Thoracic aorta (tissue), 2 donors: ENCODE measurements around the gene MROH8. TPM values are rescaled to one million over a fixed set of nuclear protein-coding genes. Genes with fewer than 3 reads are reported as not detected.

Experiments
- ATAC-seq: fragments of 150-250 bp; one replicate; pipeline ENCODE4 v1.8.0; 2017; ENCODE audit warnings: low read depth; ENCODE audit not compliant: insufficient number of reproducible peaks, low FRiP score
- DNase-seq: peaks from one replicate; pipeline ENCODE4 v3.0.0-alpha.2; 2020; ENCODE audit warnings: low spot score
- H3K27ac ChIP-seq, 2 donors: fragments of 200-600 bp; sonication (generic); 1 replicate in 1 of 2; 2 replicates in 1 of 2; pipeline ENCODE4 v1.5.1; 2016; ENCODE audit warnings: mild to moderate bottlenecking in 2 of 2, moderate library complexity in 2 of 2
- H3K27me3 ChIP-seq: fragments of 200-600 bp; sonication (generic); replicated peaks from 2 replicates; pipeline ENCODE4 v1.6.0; 2016; ENCODE audit warnings: mild to moderate bottlenecking; ENCODE audit not compliant: insufficient read depth
- H3K36me3 ChIP-seq: fragments of 200-600 bp; sonication (generic); one replicate; pipeline ENCODE4 v1.5.1; 2016
- H3K4me1 ChIP-seq, 2 donors: fragments of 200-600 bp; sonication (generic); 1 replicate in 1 of 2; 2 replicates in 1 of 2; pipeline versions ENCODE4 v1.5.1 to v1.6.0; 2016; ENCODE audit warnings: low read depth in 2 of 2, mild to moderate bottlenecking in 1 of 2; ENCODE audit not compliant: control insufficient read depth in 1 of 2
- H3K4me3 ChIP-seq: fragments of 200-600 bp; sonication (generic); 2 replicates; pipeline ENCODE4 v1.5.1; 2016; ENCODE audit warnings: mild to moderate bottlenecking
- H3K9me3 ChIP-seq: fragments of 200-600 bp; sonication (generic); 2 replicates; pipeline ENCODE4 v1.5.1; 2016
- total RNA-seq, 2 donors: library from RNA; depleted of rRNA; stranded (reverse); fragments of >200 nt; gene quantifications; one replicate each; pipeline versions ENCODE4 v1.1.0 to v1.2.3, GENCODE V29; 2016
- TF ChIP-seq, protein P1 (sequence below): fragments of 200-600 bp; sonication (generic); IDR thresholded peaks from one replicate; pipeline ENCODE4 v1.5.1; 2019; ENCODE audit warnings: antibody characterized with exemption

MROH8 gene
- total RNA-seq = 10 to 100 TPM in 1 of 2 donors, 1 to 10 TPM in 1; 1.6 to 12.7 TPM

DNA sequence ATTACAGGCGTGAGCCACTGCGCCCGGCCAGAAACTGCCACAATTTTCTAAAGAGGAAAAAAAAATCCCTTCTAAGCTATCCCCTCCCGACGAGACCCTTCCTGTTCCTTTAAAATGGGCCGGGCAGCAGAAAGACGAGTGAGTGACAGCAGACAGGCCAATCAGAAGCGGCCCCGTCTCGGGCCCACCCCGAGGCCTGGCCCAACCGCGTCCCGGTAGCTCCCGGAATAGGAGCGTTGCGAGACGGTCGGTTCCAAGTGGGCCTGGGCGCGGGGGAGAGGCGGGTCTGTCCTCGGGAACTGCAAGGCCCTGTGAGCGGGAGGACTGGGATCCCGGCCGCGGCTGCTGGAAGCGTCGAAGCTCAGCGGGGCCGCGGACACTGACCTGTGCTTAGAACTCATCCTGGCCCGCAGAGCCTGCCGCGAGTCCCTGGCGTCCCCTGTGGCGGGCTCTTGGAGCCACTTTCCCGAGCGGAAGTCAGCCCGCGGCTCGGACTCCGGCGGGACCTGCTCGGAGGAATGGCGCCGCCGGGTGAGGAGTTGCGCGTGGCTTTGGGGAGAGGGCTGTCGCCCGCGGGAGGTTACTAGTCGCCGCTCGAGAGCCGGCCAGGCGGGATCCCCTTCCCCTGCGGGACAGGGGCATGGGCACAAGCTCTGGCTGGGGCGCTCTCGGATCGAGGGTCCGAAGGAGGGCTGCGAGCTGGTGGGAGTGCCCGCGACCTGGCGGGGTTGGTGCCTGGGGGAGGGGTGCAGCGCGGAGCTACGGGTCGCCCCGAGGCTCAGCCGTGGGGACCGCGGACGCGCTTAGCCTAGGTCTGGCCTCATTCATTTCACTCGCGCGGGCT lies at the start of gene MROH8, which contains the start of gene RPN2:
TSS of gene MROH8 (minus strand) at position 710 of the 844 bp plus-strand sequence.
TSS of gene RPN2 (plus strand) at position 492 of the 844 bp plus-strand sequence. CDS start at position 519, 27 bp downstream.
- H3K27me3 ChIP-seq = no peaks in the 10 kb centered on the region
- H3K4me3 ChIP-seq = peak within 1 kb of the TSS; percentile 74
- H3K9me3 ChIP-seq = no peaks in the 10 kb centered on the region
- H3K4me1 ChIP-seq = peaks cover 13 to 27% of the 10 kb centered on the region in 2 donors
- H3K36me3 ChIP-seq = no peaks in the 10 kb centered on the region
- ATAC-seq = peak; percentile 96
- TF ChIP-seq, protein P1, sequence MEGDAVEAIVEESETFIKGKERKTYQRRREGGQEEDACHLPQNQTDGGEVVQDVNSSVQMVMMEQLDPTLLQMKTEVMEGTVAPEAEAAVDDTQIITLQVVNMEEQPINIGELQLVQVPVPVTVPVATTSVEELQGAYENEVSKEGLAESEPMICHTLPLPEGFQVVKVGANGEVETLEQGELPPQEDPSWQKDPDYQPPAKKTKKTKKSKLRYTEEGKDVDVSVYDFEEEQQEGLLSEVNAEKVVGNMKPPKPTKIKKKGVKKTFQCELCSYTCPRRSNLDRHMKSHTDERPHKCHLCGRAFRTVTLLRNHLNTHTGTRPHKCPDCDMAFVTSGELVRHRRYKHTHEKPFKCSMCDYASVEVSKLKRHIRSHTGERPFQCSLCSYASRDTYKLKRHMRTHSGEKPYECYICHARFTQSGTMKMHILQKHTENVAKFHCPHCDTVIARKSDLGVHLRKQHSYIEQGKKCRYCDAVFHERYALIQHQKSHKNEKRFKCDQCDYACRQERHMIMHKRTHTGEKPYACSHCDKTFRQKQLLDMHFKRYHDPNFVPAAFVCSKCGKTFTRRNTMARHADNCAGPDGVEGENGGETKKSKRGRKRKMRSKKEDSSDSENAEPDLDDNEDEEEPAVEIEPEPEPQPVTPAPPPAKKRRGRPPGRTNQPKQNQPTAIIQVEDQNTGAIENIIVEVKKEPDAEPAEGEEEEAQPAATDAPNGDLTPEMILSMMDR = no peak
- peak within 1 kb of the TSS; percentile 90 to 99 for H3K27ac ChIP-seq
- peak; percentile 89 for DNase-seq

DNA sequence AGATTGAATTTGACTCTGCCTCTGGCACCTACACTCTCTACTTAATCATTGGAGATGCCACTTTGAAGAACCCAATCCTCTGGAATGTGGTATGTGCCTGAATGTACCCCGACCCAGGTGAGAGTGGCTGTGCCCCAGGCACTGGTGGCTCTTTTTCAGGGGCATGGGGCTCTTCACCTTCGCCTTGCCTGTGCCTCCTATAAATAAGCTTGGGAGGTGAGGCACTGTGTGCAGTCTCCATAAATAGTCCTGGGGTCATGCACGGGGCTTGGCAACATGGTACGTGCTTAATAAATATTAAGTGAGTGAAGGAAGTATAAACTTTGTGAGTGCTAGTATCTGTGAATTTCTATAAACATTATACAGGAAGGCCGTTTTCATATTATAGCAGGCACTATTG lies 49.3 kb upstream of the MROH8 start:
- TF ChIP-seq, protein P1 = no peak
- Histone ChIP-seq H3K9me3 (no peaks in the 10 kb centered on the region), H3K27me3 (no peaks in the 10 kb centered on the region), H3K4me3 (no peak overlapping the region), H3K4me1 (peaks cover 8 to 35% of the 10 kb centered on the region in 2 donors), H3K27ac (peak overlapping the region; percentile 60 to 68), H3K36me3 (peaks cover 42% of the 10 kb centered on the region)
- ATAC-seq (no peak), DNase-seq (no peak)

DNA sequence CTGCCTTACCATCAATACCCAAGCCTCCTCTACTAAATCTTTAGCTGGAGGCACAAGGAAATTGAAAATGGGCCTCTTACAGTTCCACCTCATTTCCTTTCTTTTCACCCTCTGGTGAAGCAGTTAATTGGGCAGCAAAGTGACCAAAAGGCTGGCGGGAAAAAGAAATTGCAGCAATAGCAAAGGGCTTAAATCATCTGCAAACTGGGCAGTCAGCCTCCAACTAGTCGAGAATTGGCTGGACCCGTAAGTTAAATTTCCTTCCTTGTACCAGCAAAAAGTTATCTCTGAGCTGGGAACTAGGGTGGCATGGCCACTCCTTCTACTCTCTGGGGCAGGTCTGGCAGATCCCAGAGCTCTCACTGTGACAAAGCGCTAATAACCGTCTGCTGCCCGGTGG lies 48.7 kb upstream of the MROH8 start:
- TF ChIP-seq, protein P1 = no peak
- Histone ChIP-seq H3K4me1 (peaks cover 8 to 35% of the 10 kb centered on the region in 2 donors), H3K9me3 (no peaks in the 10 kb centered on the region), H3K4me3 (no peak overlapping the region), H3K36me3 (peaks cover 37% of the 10 kb centered on the region), H3K27ac (peak overlapping the region; percentile 60 to 68), H3K27me3 (no peaks in the 10 kb centered on the region)
- DNase-seq (no peak), ATAC-seq (no peak)

DNA sequence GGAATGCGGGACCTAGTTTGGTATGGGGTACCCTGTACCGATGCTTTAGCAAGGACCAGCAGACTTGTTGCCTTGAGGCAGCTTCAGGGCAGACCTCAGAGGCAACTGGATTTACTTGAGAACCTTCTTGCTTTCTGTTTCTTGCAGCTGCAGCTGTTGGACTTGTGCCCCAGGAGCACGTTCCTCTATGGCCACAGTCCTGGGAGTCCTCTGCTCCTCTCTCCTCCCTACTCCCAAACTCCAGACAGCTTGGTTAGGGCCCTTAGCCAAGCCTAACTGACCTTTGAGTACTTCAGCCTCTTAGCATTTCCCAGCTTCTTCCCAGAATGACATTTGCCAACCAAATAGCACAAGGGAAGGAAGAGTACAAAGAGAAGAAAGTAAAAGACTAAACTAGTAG lies 47.5 kb upstream of the MROH8 start:
- H3K4me3 ChIP-seq = no peak overlapping the region
- H3K27me3 ChIP-seq = no peaks in the 10 kb centered on the region
- peaks cover 27% of the 10 kb centered on the region for H3K36me3 ChIP-seq
- no peak for ATAC-seq
- no peak for DNase-seq
- peak overlapping the region; percentile 60 to 68 for H3K27ac ChIP-seq
- H3K9me3 ChIP-seq = no peaks in the 10 kb centered on the region
- peaks cover 8 to 35% of the 10 kb centered on the region in 2 donors for H3K4me1 ChIP-seq
- TF ChIP-seq, protein P1 = no peak

DNA sequence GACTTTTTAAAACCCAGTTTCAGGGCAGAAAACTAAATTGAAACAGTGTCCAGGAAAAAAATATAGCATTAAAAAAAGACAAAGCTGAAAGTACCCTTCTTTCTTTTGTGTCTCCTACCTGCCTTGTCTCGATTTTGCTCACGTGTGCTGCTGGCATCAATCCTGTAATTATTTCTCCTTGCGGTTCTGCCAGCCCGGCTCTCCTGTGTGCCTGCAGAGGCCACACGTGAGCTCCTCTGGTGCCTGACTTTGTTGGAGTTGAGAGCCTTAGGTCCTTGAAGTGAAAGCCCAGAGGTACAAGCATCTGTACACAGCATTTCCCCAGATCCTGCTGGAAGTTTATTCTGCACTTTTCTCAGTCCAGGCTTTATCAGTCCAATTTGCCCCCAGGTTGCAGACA lies 45.8 kb upstream of the MROH8 start:
- ATAC-seq (no peak), DNase-seq (no peak)
- Histone ChIP-seq H3K27me3 (no peaks in the 10 kb centered on the region), H3K4me3 (no peak overlapping the region), H3K4me1 (peaks cover 13 to 51% of the 10 kb centered on the region in 2 donors), H3K36me3 (peaks cover 12% of the 10 kb centered on the region), H3K27ac (no peak overlapping the region), H3K9me3 (no peaks in the 10 kb centered on the region)
- TF ChIP-seq, protein P1 = no peak
